Sigmoid colon (tissue), 7 donors: ENCODE measurements around the gene ANKRD44. TPM values are rescaled to one million over a fixed set of nuclear protein-coding genes. Genes with fewer than 3 reads are reported as not detected.

Source experiments
- DNase-seq: peaks from one replicate; pipeline ENCODE4 v3.0.0-alpha.2; 2019
- H3K27ac ChIP-seq, 4 donors: fragments of 200-600 bp; sonication (generic); one replicate each; pipeline ENCODE4 v1.5.1; 2016 to 2019; ENCODE audit warnings: mild to moderate bottlenecking in 1 of 4
- H3K27me3 ChIP-seq, 3 donors: fragments of 200-600 bp; sonication (generic); one replicate each; pipeline ENCODE4 v1.5.1; 2019; ENCODE audit warnings: mild to moderate bottlenecking in 1 of 3
- H3K36me3 ChIP-seq, 4 donors: fragments of 200-600 bp; sonication (generic); one replicate each; pipeline ENCODE4 v1.5.1; 2016 to 2019
- H3K4me1 ChIP-seq, 4 donors: fragments of 200-600 bp; sonication (generic); one replicate each; pipeline ENCODE4 v1.5.1; 2017 to 2019
- H3K4me3 ChIP-seq, 4 donors: fragments of 200-600 bp; sonication (generic); one replicate each; pipeline ENCODE4 v1.5.1; 2017 to 2019; ENCODE audit warnings: mild to moderate bottlenecking in 2 of 4, moderate library complexity in 1 of 4
- H3K9me3 ChIP-seq, 4 donors: fragments of 200-600 bp in 3 of 4; sonication (generic) in 3 of 4; one replicate each; pipeline versions ENCODE4 v1.5.1 to v1.6.1; 2013 to 2019
- EP300 ChIP-seq, 4 donors: sonication (generic); formaldehyde crosslinking; IDR thresholded peaks; one replicate each; pipeline ENCODE4 v1.6.1; 2017; ENCODE audit warnings: antibody characterized with exemption in 4 of 4
- POLR2A ChIP-seq, 2 donors: fragments of 450-650 bp; IDR thresholded peaks; one replicate each; pipeline ENCODE4 v1.6.1; 2016; ENCODE audit warnings: antibody characterized with exemption in 2 of 2, mild to moderate bottlenecking in 2 of 2, moderate library complexity in 2 of 2
- POLR2AphosphoS5 ChIP-seq, 4 donors: sonication (generic); formaldehyde crosslinking; IDR thresholded peaks; one replicate each; pipeline ENCODE4 v1.6.1; 2017; ENCODE audit warnings: antibody characterized with exemption in 4 of 4
- WGBS, 2 donors: extraction: QIAGEN DNeasy Blood & Tissue Kit; methylation state at CpG; one replicate each; pipeline ENCODE4 v1.1.7; 2013; 5-methylcytosine and 5-hydroxymethylcytosine counted together
- intact Hi-C: fragments of 100-400 bp; cut with DNase I; formaldehyde crosslinking; loops from one replicate; pipeline ENCODE4 v1.15.1; 2023
- polyA plus RNA-seq, 3 donors: library from polyadenylated mRNA; stranded (reverse); fragments of 200-250 nt; gene quantifications; one replicate each; pipeline ENCODE4 v1.2.3, GENCODE V29; 2013
- total RNA-seq, 4 donors: library from RNA; depleted of rRNA; stranded (reverse); fragments of >200 nt; gene quantifications; one replicate each; pipeline ENCODE4 v1.1.0, GENCODE V29; 2016
- TF ChIP-seq, protein P1 (sequence below), 4 experiments: fragments of 450-650 bp in 3 of 4; fragments of 200-600 bp in 1 of 4; IDR thresholded peaks; one replicate each; pipeline ENCODE4 v1.5.1; 2016 to 2019; ENCODE audit warnings: antibody characterized with exemption in 4 of 4, mild to moderate bottlenecking in 3 of 4, moderate library complexity in 2 of 4
- donor health status: healthy with polysubstance abuse.
- donor health status: Bipolar disorder and iron deficiency.
- donor health status: healthy.

Gene ANKRD44
- total and polyA plus RNA-seq, 7 donors = 1.2 to 41.1 (median 34.2) TPM

DNA sequence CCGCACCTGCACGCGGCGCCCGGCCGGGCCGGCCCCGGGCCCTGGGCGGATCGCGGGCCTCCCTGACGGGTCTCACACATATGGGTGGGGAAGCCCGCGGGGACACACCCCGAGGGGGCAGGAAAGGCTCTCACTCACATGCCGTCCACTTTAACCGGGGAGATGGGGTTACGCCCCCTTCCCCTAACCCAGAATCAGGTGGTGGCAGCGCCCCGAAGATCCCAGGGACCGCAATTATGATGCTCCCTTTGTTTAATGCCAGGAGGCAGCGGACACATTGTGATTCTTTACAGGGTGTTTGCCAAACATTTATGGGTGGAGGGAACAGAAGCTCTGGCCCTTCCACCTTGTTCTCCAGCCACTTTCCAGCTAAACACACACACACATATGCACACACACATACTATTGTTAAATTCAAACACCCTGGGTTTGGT is 424 bp upstream of the ANKRD44 start:
- intact Hi-C loops = loop anchor here (1.0 to 5.0 kb wide), 4 partner anchors 68 to 299 kb away; no protein-coding TSS in a partner anchor
- H3K9me3 ChIP-seq = no peaks in the 10 kb centered on the region
- no peaks in the 10 kb centered on the region for H3K27me3 ChIP-seq
- H3K27ac ChIP-seq = peak overlapping the region; percentile 72 to 88 (median 86)
- H3K4me3 ChIP-seq = peak overlapping the region; percentile 33 to 94 (median 72)
- TF ChIP-seq, protein P1, sequence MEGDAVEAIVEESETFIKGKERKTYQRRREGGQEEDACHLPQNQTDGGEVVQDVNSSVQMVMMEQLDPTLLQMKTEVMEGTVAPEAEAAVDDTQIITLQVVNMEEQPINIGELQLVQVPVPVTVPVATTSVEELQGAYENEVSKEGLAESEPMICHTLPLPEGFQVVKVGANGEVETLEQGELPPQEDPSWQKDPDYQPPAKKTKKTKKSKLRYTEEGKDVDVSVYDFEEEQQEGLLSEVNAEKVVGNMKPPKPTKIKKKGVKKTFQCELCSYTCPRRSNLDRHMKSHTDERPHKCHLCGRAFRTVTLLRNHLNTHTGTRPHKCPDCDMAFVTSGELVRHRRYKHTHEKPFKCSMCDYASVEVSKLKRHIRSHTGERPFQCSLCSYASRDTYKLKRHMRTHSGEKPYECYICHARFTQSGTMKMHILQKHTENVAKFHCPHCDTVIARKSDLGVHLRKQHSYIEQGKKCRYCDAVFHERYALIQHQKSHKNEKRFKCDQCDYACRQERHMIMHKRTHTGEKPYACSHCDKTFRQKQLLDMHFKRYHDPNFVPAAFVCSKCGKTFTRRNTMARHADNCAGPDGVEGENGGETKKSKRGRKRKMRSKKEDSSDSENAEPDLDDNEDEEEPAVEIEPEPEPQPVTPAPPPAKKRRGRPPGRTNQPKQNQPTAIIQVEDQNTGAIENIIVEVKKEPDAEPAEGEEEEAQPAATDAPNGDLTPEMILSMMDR (IDR thresholded peaks at IDR 0.05) = no peak
- no peak for TF ChIP-seq POLR2A (IDR thresholded peaks at IDR 0.05)
- TF ChIP-seq POLR2AphosphoS5 (IDR thresholded peaks at IDR 0.05) = no peak
- no peak for TF ChIP-seq EP300 (IDR thresholded peaks at IDR 0.05)
- peaks cover 0 to 42% (median 34%) of the 10 kb centered on the region in 4 donors for H3K4me1 ChIP-seq
- no peak for DNase-seq
- 1% methylated on average over 22 of the region's 22 CpGs for WGBS, 2 donors
- no peaks in the 10 kb centered on the region for H3K36me3 ChIP-seq

DNA sequence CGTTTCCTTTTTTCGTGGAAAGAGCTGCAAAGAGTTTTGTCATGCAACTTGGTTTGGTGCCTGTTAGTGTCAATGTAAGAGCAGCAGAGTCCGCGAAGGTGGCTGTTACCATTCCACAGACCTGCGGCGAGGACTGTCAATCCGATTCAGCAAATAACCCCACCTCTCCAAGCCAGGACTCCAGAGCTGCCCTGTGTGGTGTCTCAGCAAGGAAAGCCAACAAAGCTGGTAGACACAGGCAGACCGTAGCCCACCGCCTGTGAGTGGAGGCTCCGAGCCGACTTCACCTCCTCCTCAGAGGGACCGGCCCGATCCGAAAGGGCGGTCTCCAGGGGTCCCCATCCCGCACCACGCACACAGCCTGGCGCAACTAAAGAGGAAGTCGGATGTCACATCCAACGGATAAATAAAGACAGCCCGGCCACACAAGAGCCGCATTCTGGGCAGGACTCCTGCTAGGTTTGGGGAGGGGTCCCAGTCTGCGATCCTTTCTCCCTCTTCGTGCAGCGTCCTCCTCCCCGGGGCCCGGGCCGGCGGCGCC is 819 bp downstream of the ANKRD44 start:
- 1 to 3% methylated on average over 30 of the region's 30 CpGs for WGBS, 2 donors
- intact Hi-C loops = loop anchor here (1.0 to 5.0 kb wide), 5 partner anchors 52 to 297 kb away; no protein-coding TSS in a partner anchor
- Histone ChIP-seq H3K36me3 (no peaks in the 10 kb centered on the region), H3K9me3 (no peaks in the 10 kb centered on the region), H3K4me1 (peaks cover 0 to 49% (median 37%) of the 10 kb centered on the region in 4 donors), H3K27ac (peak overlapping the region; percentile 83 to 88 (median 86)), H3K27me3 (no peaks in the 10 kb centered on the region), H3K4me3 (peak overlapping the region; percentile 63 to 94 (median 83))
- TF ChIP-seq EP300 (IDR thresholded peaks at IDR 0.05) (no peak), POLR2AphosphoS5 (IDR thresholded peaks at IDR 0.05) (no peak), POLR2A (IDR thresholded peaks at IDR 0.05) (no peak)
- TF ChIP-seq, protein P1 (IDR thresholded peaks at IDR 0.05) = no peak
- DNase-seq = peak; percentile 73

DNA sequence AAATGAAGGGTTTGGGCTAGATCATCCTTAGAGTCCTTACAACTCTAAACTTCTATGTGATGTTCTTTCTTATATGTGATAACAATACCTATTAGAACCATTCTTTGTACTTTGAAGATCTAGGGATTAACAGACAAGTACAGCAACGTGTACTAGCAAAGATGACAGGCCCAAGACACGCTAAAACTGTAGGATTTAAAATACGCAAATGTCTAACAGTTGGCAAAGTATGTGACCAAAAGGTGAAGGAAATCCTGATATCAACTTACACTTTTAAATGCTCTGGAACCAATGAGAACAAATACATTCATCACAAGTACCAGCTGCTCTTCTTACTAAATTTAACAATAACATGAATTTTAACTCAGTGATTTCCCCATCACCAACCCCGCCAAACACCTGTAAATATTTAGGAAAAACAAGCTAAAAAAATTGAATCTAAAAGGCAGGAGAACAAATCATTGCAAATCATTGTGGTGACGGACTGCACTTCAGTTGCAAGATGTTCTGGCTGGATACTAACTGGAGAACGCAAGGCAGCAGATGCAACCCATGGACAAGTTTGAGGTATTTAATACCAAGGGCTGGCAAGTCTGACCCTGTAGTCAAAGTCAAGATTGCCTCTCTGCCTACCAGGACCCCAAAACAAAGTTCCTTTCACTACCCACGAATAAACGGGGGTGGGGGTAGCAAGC is 1.4 kb downstream of the ANKRD44 start:
- H3K27me3 ChIP-seq = no peaks in the 10 kb centered on the region
- peak overlapping the region; percentile 63 to 94 (median 83) for H3K4me3 ChIP-seq
- intact Hi-C loops = loop anchor here (5.0 kb wide), 1 partner anchor 52 kb away; no protein-coding TSS in a partner anchor
- DNase-seq = no peak
- no peaks in the 10 kb centered on the region for H3K9me3 ChIP-seq
- H3K4me1 ChIP-seq = peaks cover 0 to 49% (median 37%) of the 10 kb centered on the region in 4 donors
- 42 to 70% methylated on average over 8 of the region's 8 CpGs for WGBS, 2 donors
- no peaks in the 10 kb centered on the region for H3K36me3 ChIP-seq
- H3K27ac ChIP-seq = peak overlapping the region; percentile 83 to 88 (median 86)
- no peak for TF ChIP-seq POLR2AphosphoS5 (IDR thresholded peaks at IDR 0.05)
- TF ChIP-seq EP300 (IDR thresholded peaks at IDR 0.05) = no peak

DNA sequence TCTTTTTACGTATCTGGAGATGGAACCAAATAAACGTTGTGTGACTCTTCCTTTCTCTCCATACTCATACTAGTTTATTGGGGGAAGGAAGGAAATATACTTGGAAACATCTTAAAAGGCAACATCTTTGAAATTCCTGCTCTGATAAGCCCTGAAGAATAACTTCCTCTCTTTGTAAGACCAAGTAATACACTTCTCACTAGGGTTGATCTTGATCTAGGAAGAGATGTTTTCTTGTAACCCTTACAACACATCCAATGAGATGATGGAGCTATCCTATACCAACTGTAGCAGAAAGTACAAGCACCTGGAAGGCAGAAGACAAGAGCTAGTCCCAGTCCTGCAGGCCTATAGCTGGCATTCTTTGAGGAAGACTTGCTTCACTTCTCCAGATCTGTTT is 2.0 kb downstream of the ANKRD44 start:
- Histone ChIP-seq H3K27ac (peak overlapping the region; percentile 38 to 88 (median 86)), H3K9me3 (no peaks in the 10 kb centered on the region), H3K36me3 (no peaks in the 10 kb centered on the region), H3K27me3 (no peaks in the 10 kb centered on the region), H3K4me3 (peak overlapping the region in 2 of 4 donors; percentile 80 to 94), H3K4me1 (peaks cover 0 to 49% (median 37%) of the 10 kb centered on the region in 4 donors)
- TF ChIP-seq POLR2AphosphoS5 (IDR thresholded peaks at IDR 0.05) = no peak
- TF ChIP-seq, protein P1 (IDR thresholded peaks at IDR 0.05) = no peak
- no peak for TF ChIP-seq POLR2A (IDR thresholded peaks at IDR 0.05)
- no peak for TF ChIP-seq EP300 (IDR thresholded peaks at IDR 0.05)
- intact Hi-C loops = loop anchor here (5.0 kb wide), 1 partner anchor 51 kb away; no protein-coding TSS in a partner anchor
- WGBS, 2 donors = 47 to 74% methylated on average over 2 of the region's 2 CpGs
- no peak for DNase-seq

DNA sequence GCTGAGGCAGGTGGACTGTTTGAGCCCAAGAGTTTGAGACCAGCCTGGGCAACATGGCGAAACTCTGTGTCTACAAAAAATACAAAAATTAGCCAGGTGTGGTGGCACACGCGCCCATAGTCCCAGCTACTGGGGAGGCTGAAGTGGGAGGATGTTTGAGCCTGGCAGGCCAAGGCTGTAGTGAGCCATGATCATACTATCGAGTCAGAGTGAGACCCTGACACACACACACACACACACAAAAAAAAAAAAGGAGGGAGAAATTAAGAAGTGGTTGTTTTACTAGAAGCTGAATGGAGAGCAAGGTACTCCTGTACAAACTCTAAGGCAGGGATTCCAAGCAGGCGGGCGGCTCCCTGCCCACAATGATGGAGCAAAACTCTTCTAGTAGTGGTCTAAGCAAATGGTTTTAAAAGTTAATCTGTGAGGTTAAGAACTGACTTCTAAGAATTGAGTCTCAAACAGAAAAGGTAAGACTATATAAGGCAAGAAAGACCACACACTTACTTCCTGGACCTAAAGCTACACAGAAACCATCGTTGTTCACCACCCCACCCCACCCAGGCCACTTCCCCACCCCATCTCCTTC is 2.6 kb downstream of the ANKRD44 start:
- no peak for DNase-seq
- WGBS, 2 donors = 49 to 85% methylated on average over 7 of the region's 7 CpGs
- H3K27me3 ChIP-seq = no peaks in the 10 kb centered on the region
- intact Hi-C loops = loop anchor here (5.0 kb wide), 1 partner anchor 51 kb away; no protein-coding TSS in a partner anchor
- TF ChIP-seq EP300 (IDR thresholded peaks at IDR 0.05) = no peak
- TF ChIP-seq, protein P1 (IDR thresholded peaks at IDR 0.05) = no peak
- TF ChIP-seq POLR2AphosphoS5 (IDR thresholded peaks at IDR 0.05) = no peak
- TF ChIP-seq POLR2A (IDR thresholded peaks at IDR 0.05) = no peak
- H3K4me1 ChIP-seq = peaks cover 0 to 49% (median 37%) of the 10 kb centered on the region in 4 donors
- no peaks in the 10 kb centered on the region for H3K36me3 ChIP-seq
- H3K4me3 ChIP-seq = no peak overlapping the region
- peak overlapping the region; percentile 38 to 88 (median 86) for H3K27ac ChIP-seq
- H3K9me3 ChIP-seq = no peaks in the 10 kb centered on the region
